Measurements from ENCODE around the gene SPPL3. TPM values are rescaled to one million over a fixed set of nuclear protein-coding genes. Genes with fewer than 3 reads are reported as not detected.
"Not testable (repeated sequence)": the region's sequence is repeated elsewhere in the genome, so short reads cannot be mapped to it uniquely, and the experiment has no call there.

SPPL3 gene
- polyA plus RNA-seq, 3 donors: 9.3 to 20.7 (median 12.9) TPM

- no peak overlapping the region for H3K27ac ChIP-seq (ENCODE audit: low read depth, low read length)
Observed at GRCh38 chr12:120855823-120856588, 48.2 kb downstream of the SPPL3 start.

GRCh38 chr12:120854804-120855203 lies 49.4 kb downstream of the SPPL3 start:
- 68 to 80% (median 69%) methylated on average over 4 of the region's 4 CpGs for WGBS, 3 donors
- H3K27ac ChIP-seq (ENCODE audit: low read depth, low read length): no peak overlapping the region

More at GRCh38 chr12:120855823-120856588, 48.2 kb downstream of the SPPL3 start:
- 68 to 91% (median 79%) methylated on average over 6 of the region's 6 CpGs for WGBS, 3 donors

GRCh38 chr12:120853188-120853587 lies 51.0 kb downstream of the SPPL3 start:
- WGBS, 3 donors: 68 to 77% (median 76%) methylated on average over 3 of the region's 3 CpGs
- H3K27ac ChIP-seq (ENCODE audit: low read depth, low read length): no peak overlapping the region

- no peak overlapping the region for H3K27ac ChIP-seq (ENCODE audit: low read depth, low read length)
- WGBS, 3 donors: 72 to 74% (median 72%) methylated on average over 4 of the region's 4 CpGs
Observed at GRCh38 chr12:120851944-120852343, 52.2 kb downstream of the SPPL3 start.

- 79 to 83% (median 79%) methylated on average over 7 of the region's 7 CpGs for WGBS, 3 donors
- H3K27ac ChIP-seq (ENCODE audit: low read depth, low read length): no peak overlapping the region
Observed at GRCh38 chr12:120851444-120851843, 52.7 kb downstream of the SPPL3 start.

GRCh38 chr12:120849765-120850164 lies 54.4 kb downstream of the SPPL3 start:
- H3K27ac ChIP-seq (ENCODE audit: low read depth, low read length): no peak overlapping the region
- 35 to 66% (median 61%) methylated on average over 2 of the region's 2 CpGs for WGBS, 3 donors

- WGBS, 3 donors: 38 to 54% (median 44%) methylated on average over 3 of the region's 3 CpGs
- H3K27ac ChIP-seq (ENCODE audit: low read depth, low read length): no peak overlapping the region
Observed at GRCh38 chr12:120847814-120848213, 56.3 kb downstream of the SPPL3 start.

- WGBS, 3 donors: 57 to 63% (median 60%) methylated on average over 4 of the region's 4 CpGs
Observed at GRCh38 chr12:120847392-120847791, 56.8 kb downstream of the SPPL3 start.

GRCh38 chr12:120846721-120847120 lies 57.4 kb downstream of the SPPL3 start:
- no peak overlapping the region for H3K27ac ChIP-seq (ENCODE audit: low read depth, low read length)

More at GRCh38 chr12:120847392-120847791, 56.8 kb downstream of the SPPL3 start:
- no peak overlapping the region for H3K27ac ChIP-seq (ENCODE audit: low read depth, low read length)

GRCh38 chr12:120845696-120846095 lies 58.5 kb downstream of the SPPL3 start:
- no peak overlapping the region for H3K27ac ChIP-seq (ENCODE audit: low read depth, low read length)
- WGBS, 3 donors: 97 to 98% (median 98%) methylated on average over 7 of the region's 7 CpGs

- WGBS, 3 donors: 92 to 93% (median 93%) methylated on average over 18 of the region's 18 CpGs
- no peak overlapping the region for H3K27ac ChIP-seq (ENCODE audit: low read depth, low read length)
Observed at GRCh38 chr12:120844768-120845449, 59.2 kb downstream of the SPPL3 start.

GRCh38 chr12:120844297-120844696 lies 59.9 kb downstream of the SPPL3 start:
- 60 to 64% (median 60%) methylated on average over 5 of the region's 5 CpGs for WGBS, 3 donors
- H3K27ac ChIP-seq (ENCODE audit: low read depth, low read length): no peak overlapping the region

- H3K27ac ChIP-seq (ENCODE audit: low read depth, low read length): no peak overlapping the region
- whole genome bisulfite sequencing, 3 donors: 94 to 96% (median 95%) methylated on average over 6 of the region's 6 CpGs
Observed at GRCh38 chr12:120843472-120843871, 60.7 kb downstream of the SPPL3 start.

- 82 to 97% (median 91%) methylated on average over 3 of the region's 3 CpGs for WGBS, 3 donors
- H3K27ac ChIP-seq (ENCODE audit: low read depth, low read length): no peak overlapping the region
Observed at GRCh38 chr12:120842595-120842994, 61.6 kb downstream of the SPPL3 start.

GRCh38 chr12:120841525-120841924 lies 62.6 kb downstream of the SPPL3 start:
- 62 to 77% (median 69%) methylated on average over 3 of the region's 3 CpGs for WGBS, 3 donors
- H3K27ac ChIP-seq (ENCODE audit: low read depth, low read length): no peak overlapping the region

GRCh38 chr12:120839503-120839902 lies 64.7 kb downstream of the SPPL3 start:
- H3K27ac ChIP-seq (ENCODE audit: low read depth, low read length): no peak overlapping the region
- WGBS, 3 donors: 94 to 98% (median 96%) methylated on average over 1 of the region's 1 CpG

- WGBS, 3 donors: 86 to 98% (median 97%) methylated on average over 3 to 4 of the region's 4 CpGs
- not testable (repeated sequence) for H3K27ac ChIP-seq (ENCODE audit: low read depth, low read length)
Observed at GRCh38 chr12:120838629-120839383, 65.4 kb downstream of the SPPL3 start.

- no peak overlapping the region for H3K27ac ChIP-seq (ENCODE audit: low read depth, low read length)
- 82 to 93% (median 92%) methylated on average over 4 of the region's 4 CpGs for WGBS, 3 donors
Observed at GRCh38 chr12:120836114-120836684, 68.0 kb downstream of the SPPL3 start.

- H3K27ac ChIP-seq (ENCODE audit: low read depth, low read length): no peak overlapping the region
- whole genome bisulfite sequencing, 3 donors: 33 to 65% (median 47%) methylated on average over 1 of the region's 1 CpG
Observed at GRCh38 chr12:120835657-120836056, 68.5 kb downstream of the SPPL3 start.
